ENCODE results near the gene RACGAP1. TPM values are rescaled to one million over a fixed set of nuclear protein-coding genes. Genes with fewer than 3 reads are reported as not detected.

The RACGAP1 gene
- total RNA-seq, 1 donor from 2014 or later, result 35.8 TPM

DNA sequence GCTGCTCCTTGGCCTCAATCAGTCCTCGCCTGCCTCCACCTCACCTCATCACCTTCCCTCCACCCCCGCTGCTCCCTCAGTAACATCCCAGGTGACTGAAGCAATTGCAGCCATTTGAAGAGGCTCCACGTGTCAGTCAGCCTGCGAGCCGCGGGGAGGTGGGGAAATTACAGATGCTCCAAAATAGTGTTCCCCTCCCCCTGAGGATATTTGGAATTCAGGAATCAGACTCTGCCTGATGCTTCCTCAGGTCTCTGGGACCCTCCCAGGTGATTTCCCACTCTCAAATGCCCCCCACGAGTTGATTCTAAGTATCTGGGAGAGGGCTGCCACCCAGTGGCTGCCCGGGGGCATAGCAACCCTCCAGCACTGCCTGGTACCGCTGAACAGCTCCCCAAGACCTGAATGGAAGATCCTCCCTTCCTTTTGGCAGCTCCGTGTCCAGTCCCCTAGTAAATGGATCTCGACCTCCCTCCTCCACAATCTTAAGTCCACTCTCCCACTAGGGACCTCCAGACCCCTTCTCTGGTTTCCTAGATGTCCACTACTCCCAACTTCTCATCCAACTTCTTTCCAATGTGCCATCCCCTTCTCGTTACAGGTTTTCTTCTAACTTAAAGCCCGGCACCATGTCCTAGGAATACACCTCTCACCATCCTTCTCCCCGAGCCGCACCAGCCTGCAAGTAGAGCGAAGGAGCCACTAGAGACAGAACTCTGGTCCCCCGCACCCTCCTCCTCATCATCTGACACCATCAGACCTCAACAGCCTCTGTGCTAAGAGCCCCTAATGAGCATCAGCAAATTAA lies 30.7 kb upstream of the RACGAP1 start:
- peak; percentile 18 to 56 for DNase-seq (ENCODE audit: low read depth in 2 of 2)

GRCh38 chr12:50053583-50053982 lies 28.3 kb upstream of the RACGAP1 start:
- no peak for DNase-seq (ENCODE audit: low read depth in 2 of 2)

GRCh38 chr12:50052964-50053363 lies 27.7 kb upstream of the RACGAP1 start:
- no peak for DNase-seq (ENCODE audit: low read depth in 2 of 2)

DNA sequence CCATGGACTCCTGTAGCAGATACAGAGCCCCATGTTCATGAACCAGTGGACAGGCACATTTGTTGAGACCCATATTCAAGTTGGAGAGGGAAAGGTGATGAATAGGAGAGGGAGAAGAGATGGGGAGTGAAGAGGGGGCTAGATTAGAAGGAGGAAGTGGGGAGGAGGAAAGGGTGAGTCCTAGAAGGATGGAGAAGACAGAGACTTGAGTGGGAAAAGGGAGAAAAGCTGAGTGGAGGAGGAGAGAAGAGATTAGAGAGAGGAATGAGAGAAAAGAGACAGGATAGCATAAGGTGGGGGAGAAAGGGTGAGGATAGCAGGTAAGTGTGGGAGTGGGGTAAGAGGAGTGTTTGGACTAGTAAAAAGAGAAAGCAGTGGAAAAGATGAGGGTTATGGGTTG lies 27.2 kb upstream of the RACGAP1 start:
- DNase-seq (ENCODE audit: low read depth in 2 of 2), result no peak

- DNase-seq (ENCODE audit: low read depth in 2 of 2), result no peak
These were observed 26.0 kb upstream of the RACGAP1 start for GRCh38 chr12:50051101-50051806.

DNA sequence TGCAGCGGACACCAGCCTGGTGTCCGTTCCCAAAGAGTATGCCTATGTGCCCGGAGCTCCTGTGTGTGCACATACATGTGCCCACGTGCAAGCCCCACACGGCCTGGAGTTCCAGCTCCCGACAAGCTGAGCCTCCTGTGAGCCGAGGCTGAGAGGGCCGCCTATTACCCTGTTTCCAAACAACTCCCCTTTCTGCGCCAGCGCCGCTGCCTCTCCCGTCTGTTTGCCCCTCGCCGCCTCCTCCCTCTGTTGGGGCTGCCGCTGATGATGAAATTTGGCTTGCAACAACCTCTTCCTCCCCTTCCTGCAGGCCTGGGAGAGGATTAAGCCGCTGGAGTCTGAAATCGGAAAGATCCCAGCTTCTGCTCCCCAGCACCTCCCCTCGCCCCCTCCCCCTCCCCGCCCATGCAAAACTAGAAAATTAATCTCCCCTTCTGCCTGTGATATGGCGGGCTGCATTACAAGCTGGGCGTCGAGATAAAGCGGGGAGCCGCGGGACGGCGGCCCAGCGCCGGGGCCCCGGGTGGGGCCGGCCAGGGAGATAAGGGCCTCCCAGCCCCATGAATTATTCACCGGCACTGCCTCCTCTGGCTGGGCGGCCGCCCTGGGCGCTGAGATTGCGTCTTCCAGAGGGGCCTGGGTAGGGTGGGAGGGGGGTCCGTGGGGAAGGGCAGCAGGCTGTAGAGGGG lies 25.3 kb upstream of the RACGAP1 start:
- no peak for DNase-seq (ENCODE audit: low read depth in 2 of 2)

DNA sequence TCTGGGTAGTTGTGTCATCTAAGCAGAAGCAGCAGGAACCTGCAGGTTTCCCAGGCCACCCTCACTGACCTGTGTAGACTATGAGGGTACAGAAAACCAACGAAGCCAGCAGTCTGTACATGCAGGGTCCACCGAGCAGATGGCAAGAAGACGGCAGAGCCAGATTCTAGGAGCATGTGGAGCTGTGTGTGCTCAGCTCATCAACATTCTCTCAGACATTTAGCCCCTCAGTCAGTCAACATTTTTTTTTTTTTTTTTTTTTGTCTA lies 24.8 kb upstream of the RACGAP1 start:
- DNase-seq (ENCODE audit: low read depth in 2 of 2), result no peak

DNA sequence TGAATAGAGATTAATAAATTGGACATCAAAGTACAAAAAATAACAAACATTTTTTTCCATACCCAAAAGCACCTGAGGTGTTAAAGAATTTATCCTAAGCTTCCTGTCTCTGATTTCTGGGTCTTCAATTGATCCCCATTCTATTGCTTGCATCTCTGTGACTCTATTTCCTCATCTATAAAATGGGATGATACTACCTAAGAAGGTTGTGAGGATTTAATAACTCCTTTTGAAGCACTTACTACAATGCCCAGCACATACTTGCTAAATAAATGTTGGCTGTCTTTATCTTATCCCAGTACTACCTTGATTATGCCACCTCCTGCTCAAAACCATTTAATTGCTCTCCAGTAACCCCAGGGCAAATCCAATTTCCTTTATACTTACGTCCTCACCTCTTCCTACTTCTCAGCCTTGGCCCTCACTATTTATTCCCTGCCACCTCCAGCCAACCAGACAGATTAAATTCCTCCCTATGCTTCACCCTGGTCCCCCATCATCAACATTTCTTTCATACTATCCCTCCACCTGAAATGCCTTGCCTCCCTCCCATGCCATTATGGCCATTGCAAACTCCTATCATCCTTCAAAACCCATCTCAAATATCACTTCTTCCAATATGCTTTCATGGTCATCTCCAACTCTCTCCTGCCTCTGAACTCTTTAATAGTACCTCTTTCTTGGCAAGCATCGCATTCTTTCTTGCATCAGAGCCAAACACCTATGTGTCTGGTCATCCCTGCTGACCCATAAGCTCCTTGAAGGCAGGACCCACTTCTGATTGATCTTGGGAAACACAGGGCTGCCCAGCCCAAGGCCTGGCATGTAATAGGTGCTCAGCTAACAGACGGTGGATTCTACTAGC lies 24.2 kb upstream of the RACGAP1 start:
- no peak for DNase-seq (ENCODE audit: low read depth in 2 of 2)

- DNase-seq (ENCODE audit: low read depth in 2 of 2), result no peak
These were observed 22.5 kb upstream of the RACGAP1 start for GRCh38 chr12:50047693-50048250.

- no peak for DNase-seq (ENCODE audit: low read depth in 2 of 2)
These were observed 18.6 kb upstream of the RACGAP1 start for GRCh38 chr12:50043854-50044253.

DNA sequence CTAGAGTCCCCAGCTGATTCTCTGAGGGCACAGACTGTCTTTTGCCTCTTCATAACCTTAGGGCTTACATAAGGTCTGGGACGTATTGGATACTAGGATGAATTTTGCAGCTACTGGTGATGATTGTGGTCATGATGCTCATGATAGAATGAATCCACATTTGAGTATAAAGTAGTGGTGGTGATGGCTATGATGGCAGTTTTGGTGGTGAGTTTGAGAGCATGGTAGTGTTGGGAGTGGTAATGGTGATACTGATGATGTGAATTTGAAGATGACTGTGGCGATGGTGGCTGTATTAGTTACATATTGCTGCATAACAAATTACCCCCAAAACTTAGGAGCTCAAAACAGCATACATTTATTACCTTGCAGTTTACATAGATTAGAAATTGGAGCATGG lies 18.0 kb upstream of the RACGAP1 start:
- no peak for DNase-seq (ENCODE audit: low read depth in 2 of 2)

DNA sequence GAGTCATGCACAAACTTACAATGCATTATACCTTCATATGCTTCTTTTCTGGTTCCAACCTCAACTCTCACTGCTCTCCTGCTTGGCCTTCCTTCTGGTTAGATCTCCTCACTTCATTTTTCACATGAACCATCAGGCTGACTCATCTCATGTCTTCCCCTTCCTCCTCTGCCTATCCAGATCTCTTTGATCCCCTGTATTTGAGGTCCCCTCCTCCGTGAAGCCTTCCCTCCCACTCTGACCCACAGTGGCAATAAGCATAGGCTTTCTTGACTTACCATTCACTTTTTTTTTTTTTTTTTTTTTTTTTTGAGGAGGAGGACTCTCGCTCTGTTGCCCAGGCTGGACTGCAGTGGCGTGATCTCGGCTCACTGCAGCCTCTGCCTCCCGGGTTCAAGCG lies 17.4 kb upstream of the RACGAP1 start:
- no peak for DNase-seq (ENCODE audit: low read depth in 2 of 2)

GRCh38 chr12:50041962-50042361 lies 16.7 kb upstream of the RACGAP1 start:
- DNase-seq (ENCODE audit: low read depth in 2 of 2), result no peak

- DNase-seq (ENCODE audit: low read depth in 2 of 2), result no peak
These were observed 16.0 kb upstream of the RACGAP1 start for GRCh38 chr12:50041062-50041860.

- DNase-seq (ENCODE audit: low read depth in 2 of 2), result no peak
These were observed 15.4 kb upstream of the RACGAP1 start for GRCh38 chr12:50040657-50041056.

DNA sequence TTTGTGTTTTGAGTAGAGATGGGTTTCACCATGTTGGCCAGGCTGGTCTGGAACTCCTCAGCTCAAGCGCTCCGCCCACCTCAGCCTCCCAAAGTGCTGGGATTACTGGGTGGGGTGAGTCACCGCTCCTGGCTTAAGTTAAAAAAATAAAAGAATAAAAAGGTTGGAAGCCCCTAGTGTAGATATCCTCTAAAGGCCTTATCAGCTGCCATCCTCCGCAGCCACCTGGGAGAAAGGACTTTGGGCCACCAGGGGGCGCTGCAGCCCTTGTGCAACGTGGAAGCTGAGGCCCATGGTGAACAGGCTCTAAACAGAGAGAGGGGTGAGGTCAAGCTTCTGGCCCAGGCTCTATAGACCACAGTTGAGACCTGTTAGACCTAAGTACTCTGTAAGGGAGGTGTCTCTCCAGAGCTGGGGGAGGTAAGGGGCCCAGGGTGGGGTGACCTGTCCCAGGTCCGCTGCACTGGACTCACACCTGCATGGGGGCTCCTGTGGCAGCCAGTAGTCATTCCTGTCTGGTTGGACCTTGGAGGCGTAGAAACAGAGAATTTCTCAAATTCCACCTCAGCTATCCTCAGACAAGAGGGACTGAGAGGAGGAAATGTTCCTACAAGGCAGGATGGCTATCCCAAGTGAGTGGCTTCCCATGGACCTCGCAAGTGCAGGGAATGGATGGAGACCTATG lies 14.0 kb upstream of the RACGAP1 start:
- DNase-seq (ENCODE audit: low read depth in 2 of 2), result peak; percentile 47 to 79

DNA sequence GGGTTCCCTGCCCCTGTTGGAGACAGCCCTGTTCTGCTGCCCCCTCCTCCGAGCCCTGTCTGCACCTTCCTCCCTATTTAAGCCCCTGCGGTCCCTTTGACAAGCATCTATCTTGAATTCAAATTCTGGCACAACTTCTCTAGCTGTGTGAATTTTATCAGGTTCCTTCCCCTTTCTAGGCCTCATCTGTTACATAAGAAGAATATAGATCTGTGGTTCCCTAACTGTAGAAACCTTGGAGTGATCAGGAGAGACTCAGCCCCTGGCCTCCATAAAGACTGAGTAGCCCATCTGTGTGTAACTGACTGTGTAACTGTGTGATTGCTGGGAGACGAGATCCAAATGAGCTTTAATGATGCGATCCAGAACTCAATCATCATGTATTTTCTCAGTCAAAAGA lies 13.0 kb upstream of the RACGAP1 start:
- DNase-seq (ENCODE audit: low read depth in 2 of 2), result no peak

GRCh38 chr12:50032854-50033581 lies 7.7 kb upstream of the RACGAP1 start:
- DNase-seq (ENCODE audit: low read depth in 2 of 2), result no peak

GRCh38 chr12:50032515-50032853 lies 7.2 kb upstream of the RACGAP1 start:
- no peak for DNase-seq (ENCODE audit: low read depth in 2 of 2)
